GM13977 (cell line): ENCODE data around the gene ZNF563.

Experiments used
- DNase-seq: peaks from one replicate; pipeline ENCODE4 v3.0.0; 2012; ENCODE audit warnings: low spot score
- in situ Hi-C: fragments of 300-500 bp; cut with MboI; formaldehyde crosslinking; loops from one replicate; pipeline ENCODE4 v1.12.0; 2022; ENCODE audit warnings: low sequenced_read_pairs, low pct_unique_long_range_greater_than_20kb, mixed read lengths, inconsistent platforms; ENCODE audit not compliant: unreplicated experiment
- TF ChIP-seq, protein P1 (sequence below): IDR thresholded peaks from 2 replicates; pipeline ENCODE4 v1.5.1; 2012; ENCODE audit warnings: mild to moderate bottlenecking, control low read depth; ENCODE audit not compliant: insufficient read depth; ENCODE audit errors: extremely low read depth, missing control alignments

ZNF563 gene

DNA sequence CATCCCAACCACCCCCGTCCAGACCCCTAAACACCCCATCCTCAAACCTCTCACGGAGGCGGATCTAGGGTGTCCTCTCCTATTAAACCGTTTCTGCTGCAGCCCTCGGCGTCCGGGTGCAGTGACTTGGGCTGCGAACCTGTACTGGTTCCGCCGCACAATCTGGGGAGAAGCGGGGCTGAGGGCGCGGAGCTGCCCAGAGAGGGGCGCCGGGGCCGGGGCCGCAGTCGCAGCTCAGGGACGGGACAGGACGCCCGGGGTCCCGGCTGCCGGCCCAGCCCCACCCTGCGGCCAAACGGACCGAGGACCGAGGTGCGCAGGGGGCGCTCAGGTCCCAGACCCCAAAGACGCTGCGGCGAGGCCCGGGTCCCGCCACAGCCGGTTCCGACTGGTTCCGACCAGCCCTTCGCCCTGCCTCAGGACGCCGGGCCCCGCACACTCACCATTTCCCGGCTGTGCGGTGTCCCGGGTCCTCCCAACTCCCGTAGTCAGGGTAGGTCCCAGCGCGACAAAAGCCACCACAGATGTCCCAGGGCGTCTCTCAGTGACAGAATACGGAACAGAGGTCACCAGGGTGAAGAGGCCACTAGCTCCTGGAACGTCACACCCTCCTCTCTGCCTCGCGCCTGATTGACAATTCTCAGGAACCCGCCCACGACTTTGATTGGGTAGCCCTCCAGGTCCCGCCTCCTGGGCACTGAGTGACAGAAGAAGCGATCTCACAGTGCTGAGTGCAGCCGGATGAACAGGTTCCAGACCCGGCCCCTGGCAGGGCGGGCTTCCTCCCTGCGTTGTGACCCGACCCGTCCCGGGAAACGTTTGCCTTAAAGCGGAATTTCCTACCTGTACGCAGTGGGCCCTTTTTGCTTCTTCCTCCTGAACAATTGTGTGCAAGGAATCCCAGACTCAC is 38.9 kb downstream of the ZNF563 start, which contains the start of gene ZNF44:
ZNF44 (minus strand) TSS at position 635 of the 910 bp plus-strand sequence; CDS start at position 446, 189 bp downstream.
- TF ChIP-seq, protein P1, sequence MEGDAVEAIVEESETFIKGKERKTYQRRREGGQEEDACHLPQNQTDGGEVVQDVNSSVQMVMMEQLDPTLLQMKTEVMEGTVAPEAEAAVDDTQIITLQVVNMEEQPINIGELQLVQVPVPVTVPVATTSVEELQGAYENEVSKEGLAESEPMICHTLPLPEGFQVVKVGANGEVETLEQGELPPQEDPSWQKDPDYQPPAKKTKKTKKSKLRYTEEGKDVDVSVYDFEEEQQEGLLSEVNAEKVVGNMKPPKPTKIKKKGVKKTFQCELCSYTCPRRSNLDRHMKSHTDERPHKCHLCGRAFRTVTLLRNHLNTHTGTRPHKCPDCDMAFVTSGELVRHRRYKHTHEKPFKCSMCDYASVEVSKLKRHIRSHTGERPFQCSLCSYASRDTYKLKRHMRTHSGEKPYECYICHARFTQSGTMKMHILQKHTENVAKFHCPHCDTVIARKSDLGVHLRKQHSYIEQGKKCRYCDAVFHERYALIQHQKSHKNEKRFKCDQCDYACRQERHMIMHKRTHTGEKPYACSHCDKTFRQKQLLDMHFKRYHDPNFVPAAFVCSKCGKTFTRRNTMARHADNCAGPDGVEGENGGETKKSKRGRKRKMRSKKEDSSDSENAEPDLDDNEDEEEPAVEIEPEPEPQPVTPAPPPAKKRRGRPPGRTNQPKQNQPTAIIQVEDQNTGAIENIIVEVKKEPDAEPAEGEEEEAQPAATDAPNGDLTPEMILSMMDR = no peak
- in situ Hi-C loops = no loop called here
- peak; percentile 96 for DNase-seq

DNA sequence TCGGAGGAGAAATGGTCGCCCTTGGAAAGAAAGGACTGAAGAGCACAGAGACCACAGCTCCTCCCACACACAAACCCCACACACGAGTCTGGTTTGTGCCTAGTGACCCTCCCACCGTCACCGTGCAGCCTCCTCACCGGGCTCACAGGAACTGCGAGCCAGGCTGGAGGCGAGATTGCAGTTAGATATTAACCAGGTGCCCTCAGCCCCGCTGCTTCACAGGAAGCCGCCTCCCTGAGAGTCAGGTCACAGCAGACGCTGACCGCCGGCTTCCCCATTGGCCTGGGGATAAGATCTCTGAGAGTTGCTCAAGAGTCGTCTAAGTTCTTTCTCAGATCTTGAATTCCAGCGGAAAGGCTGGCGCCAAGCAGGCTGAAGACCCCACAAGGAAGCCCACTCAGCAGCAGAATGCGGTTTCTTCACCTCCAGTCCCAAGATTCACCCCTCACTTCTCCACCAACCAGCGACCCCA is 39.6 kb downstream of the ZNF563 start:
- peak; percentile 78 for DNase-seq
- TF ChIP-seq, protein P1 = no peak
- in situ Hi-C loops = no loop called here

DNA sequence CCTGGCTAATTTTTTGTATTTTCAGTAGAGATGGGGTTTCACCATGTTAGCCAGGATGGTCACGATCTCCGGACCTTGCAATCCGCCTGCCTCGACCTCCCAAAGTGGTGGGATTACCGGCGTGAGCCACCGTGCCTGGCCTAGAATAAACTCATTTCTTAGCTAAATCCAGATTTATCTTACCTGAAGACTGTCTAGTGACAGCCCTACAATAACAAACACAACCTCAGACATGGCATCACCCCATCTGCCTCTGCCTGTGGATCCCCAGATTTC is 43.7 kb downstream of the ZNF563 start:
- TF ChIP-seq, protein P1 = no peak
- DNase-seq = no peak
- in situ Hi-C loops = no loop called here

DNA sequence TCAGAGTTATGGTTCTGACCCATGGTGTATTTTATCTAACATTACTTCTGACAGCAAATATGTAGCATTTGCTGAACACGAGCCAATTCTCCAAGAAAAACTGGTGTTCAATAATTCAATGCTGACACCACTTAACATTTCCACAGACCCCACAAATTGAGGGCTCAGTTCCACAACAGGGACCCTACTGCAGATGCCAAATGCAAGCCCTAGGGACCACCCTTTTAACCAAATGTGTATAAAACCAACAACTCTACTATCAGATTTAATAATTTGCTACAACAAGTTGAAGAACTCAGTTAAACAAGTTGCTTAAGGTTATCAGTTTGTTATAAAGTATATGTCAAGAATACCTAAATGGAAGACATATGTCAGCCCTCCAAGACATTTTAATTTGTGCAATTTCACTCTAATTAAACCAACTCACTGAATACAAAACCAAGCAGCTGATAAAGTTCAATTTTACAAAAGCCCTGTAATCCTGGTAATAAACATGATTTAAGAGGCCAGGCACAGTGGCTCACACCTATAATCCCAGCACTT is 45.4 kb downstream of the ZNF563 start:
- in situ Hi-C loops = no loop called here

DNA sequence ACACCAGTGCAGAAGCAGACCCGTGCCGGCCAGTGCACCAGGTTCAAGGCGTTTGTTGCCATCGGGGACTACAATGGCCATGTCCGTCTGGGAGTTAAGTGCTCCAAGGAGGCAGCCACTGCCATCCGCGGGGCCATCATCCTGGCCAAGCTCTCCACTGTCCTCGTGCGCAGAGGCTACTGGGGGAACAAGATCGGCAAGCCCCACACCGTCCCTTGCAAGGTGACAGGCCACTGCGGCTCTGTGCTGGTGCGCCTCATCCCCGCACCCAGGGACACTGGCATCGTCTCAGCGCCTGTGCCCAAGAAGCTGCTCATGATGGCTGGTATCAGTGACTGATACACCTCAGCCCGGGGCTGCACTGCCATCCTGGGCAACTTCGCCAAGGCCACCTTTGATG is 48.8 kb downstream of the ZNF563 start:
- TF ChIP-seq, protein P1 = no peak
- no peak for DNase-seq
- in situ Hi-C loops = no loop called here

More for the DNA sequence above, 45.4 kb downstream of the ZNF563 start:
- DNase-seq = no peak
- TF ChIP-seq, protein P1 = no peak

DNA sequence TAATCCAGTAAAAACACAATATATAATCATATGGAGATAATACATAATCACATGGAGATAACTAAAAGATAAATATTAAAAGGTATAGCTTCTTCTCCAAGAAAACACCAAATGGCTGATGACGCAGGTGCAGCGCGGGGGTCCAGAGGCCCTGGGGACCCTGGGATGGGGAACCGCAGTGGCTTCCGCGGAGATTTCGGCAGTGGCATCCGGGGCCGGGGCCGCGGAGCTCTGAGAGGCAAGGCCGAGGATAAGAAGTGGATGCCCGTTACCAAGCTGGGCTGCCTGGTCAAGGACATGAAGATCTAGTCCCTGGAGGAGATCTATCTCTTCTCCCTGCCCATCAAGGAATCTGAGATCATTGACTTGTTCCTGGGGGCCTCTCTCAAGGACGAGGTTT is 49.2 kb downstream of the ZNF563 start:
- no peak for DNase-seq
- TF ChIP-seq, protein P1 = no peak
- in situ Hi-C loops = no loop called here
